ENCODE data around the gene LTB4R2.

LTB4R2 gene

GRCh38 chr14:24277071-24277470, 32.9 kb upstream of the LTB4R2 start:
- 0 out of 2 replicates have a peak, but pooled peaks cover 6% of the 10 kb centered on the region for H3F3A ChIP-seq (ENCODE audit: insufficient read depth, low read length)
- no peak overlapping the region for H2AFZ ChIP-seq (ENCODE audit: low read length)
- DNase-seq, result no peak
- no peak for TF ChIP-seq CTCF (IDR thresholded peaks at IDR 0.05; ENCODE audit: low read length)
- TF ChIP-seq EZH2 (optimal IDR thresholded peaks at IDR 0.05; ENCODE audit: low read depth, low read length), result no peak
- TF ChIP-seq EZH2phosphoT487 (IDR thresholded peaks at IDR 0.05; ENCODE audit: low read length), result no peak
- H3K9ac ChIP-seq (ENCODE audit: low read length), result no peak overlapping the region
- H3K4me3 ChIP-seq (ENCODE audit: low read length), result no peak overlapping the region
- H3K9me3 ChIP-seq (replicated peaks; ENCODE audit: insufficient read depth, low read length), result no peaks in the 10 kb centered on the region
- H3K27me3 ChIP-seq (replicated peaks; ENCODE audit: insufficient read depth, low read length), result no peaks in the 10 kb centered on the region
- H4K20me1 ChIP-seq (ENCODE audit: insufficient read depth, low read length), result no peaks in the 10 kb centered on the region
- no peaks in the 10 kb centered on the region for H3K36me3 ChIP-seq (replicated peaks; ENCODE audit: insufficient read depth, low read length)
- peaks cover 22% of the 10 kb centered on the region for H3K4me1 ChIP-seq (ENCODE audit: low read length)
- H3K9me2 ChIP-seq (replicated peaks; ENCODE audit: insufficient read depth, low read length), result no peaks in the 10 kb centered on the region
- no peak overlapping the region for H3K4me2 ChIP-seq (ENCODE audit: low read depth, low read length)
- no peaks in the 10 kb centered on the region for H3K79me2 ChIP-seq (ENCODE audit: low read length)
- H3K27ac ChIP-seq (ENCODE audit: low read length), result no peak overlapping the region

- H3K9ac ChIP-seq (ENCODE audit: low read length), result no peak overlapping the region
- no peak overlapping the region for H3K27ac ChIP-seq (ENCODE audit: low read length)
- no peak overlapping the region for H3K4me2 ChIP-seq (ENCODE audit: low read depth, low read length)
- no peaks in the 10 kb centered on the region for H3K36me3 ChIP-seq (replicated peaks; ENCODE audit: insufficient read depth, low read length)
- no peak overlapping the region for H3K4me3 ChIP-seq (ENCODE audit: low read length)
- no peak overlapping the region for H2AFZ ChIP-seq (ENCODE audit: low read length)
- peaks cover 16% of the 10 kb centered on the region for H3K4me1 ChIP-seq (ENCODE audit: low read length)
- DNase-seq, result no peak
- TF ChIP-seq EZH2 (optimal IDR thresholded peaks at IDR 0.05; ENCODE audit: low read depth, low read length) (no peak), CTCF (IDR thresholded peaks at IDR 0.05; ENCODE audit: low read length) (no peak), EZH2phosphoT487 (IDR thresholded peaks at IDR 0.05; ENCODE audit: low read length) (no peak)
- no peaks in the 10 kb centered on the region for H3K9me2 ChIP-seq (replicated peaks; ENCODE audit: insufficient read depth, low read length)
- H3K9me3 ChIP-seq (replicated peaks; ENCODE audit: insufficient read depth, low read length), result no peaks in the 10 kb centered on the region
- H3F3A ChIP-seq (ENCODE audit: insufficient read depth, low read length), result 0 out of 2 replicates have a peak, but pooled peaks cover 6% of the 10 kb centered on the region
- no peaks in the 10 kb centered on the region for H4K20me1 ChIP-seq (ENCODE audit: insufficient read depth, low read length)
- no peaks in the 10 kb centered on the region for H3K79me2 ChIP-seq (ENCODE audit: low read length)
- no peaks in the 10 kb centered on the region for H3K27me3 ChIP-seq (replicated peaks; ENCODE audit: insufficient read depth, low read length)
Measured at GRCh38 chr14:24277606-24278321, 32.2 kb upstream of the LTB4R2 start.

GRCh38 chr14:24278424-24278823, 31.5 kb upstream of the LTB4R2 start:
- TF ChIP-seq EZH2 (optimal IDR thresholded peaks at IDR 0.05; ENCODE audit: low read depth, low read length), result no peak
- no peak for TF ChIP-seq CTCF (IDR thresholded peaks at IDR 0.05; ENCODE audit: low read length)
- TF ChIP-seq EZH2phosphoT487 (IDR thresholded peaks at IDR 0.05; ENCODE audit: low read length), result no peak
- no peak overlapping the region for H3K4me2 ChIP-seq (ENCODE audit: low read depth, low read length)
- DNase-seq, result no peak
- no peaks in the 10 kb centered on the region for H3K79me2 ChIP-seq (ENCODE audit: low read length)
- no peak overlapping the region for H3K27ac ChIP-seq (ENCODE audit: low read length)
- no peaks in the 10 kb centered on the region for H3K9me3 ChIP-seq (replicated peaks; ENCODE audit: insufficient read depth, low read length)
- H3K4me1 ChIP-seq (ENCODE audit: low read length), result peaks cover 15% of the 10 kb centered on the region
- no peaks in the 10 kb centered on the region for H4K20me1 ChIP-seq (ENCODE audit: insufficient read depth, low read length)
- no peaks in the 10 kb centered on the region for H3K36me3 ChIP-seq (replicated peaks; ENCODE audit: insufficient read depth, low read length)
- H3K4me3 ChIP-seq (ENCODE audit: low read length), result no peak overlapping the region
- H2AFZ ChIP-seq (ENCODE audit: low read length), result no peak overlapping the region
- no peaks in the 10 kb centered on the region for H3K27me3 ChIP-seq (replicated peaks; ENCODE audit: insufficient read depth, low read length)
- H3K9me2 ChIP-seq (replicated peaks; ENCODE audit: insufficient read depth, low read length), result no peaks in the 10 kb centered on the region
- H3K9ac ChIP-seq (ENCODE audit: low read length), result no peak overlapping the region
- 0 out of 2 replicates have a peak, but pooled peaks cover 6% of the 10 kb centered on the region for H3F3A ChIP-seq (ENCODE audit: insufficient read depth, low read length)

Measured in MM.1S (cell line).